Suprapubic skin (tissue), 4 donors: ENCODE results near the gene DGKB.

Experiments
- CTCF ChIP-seq, 2 donors: fragments of 200-600 bp in 1 of 2; fragments of 450-650 bp in 1 of 2; sonication (generic) in 1 of 2; IDR thresholded peaks; one replicate each; pipeline ENCODE4 v1.5.1; 2016 to 2019; ENCODE audit warnings: antibody characterized with exemption in 2 of 2, mild to moderate bottlenecking in 1 of 2, moderate library complexity in 1 of 2
- EP300 ChIP-seq: sonication (generic); formaldehyde crosslinking; IDR thresholded peaks from one replicate; pipeline ENCODE4 v1.6.1; 2017; ENCODE audit warnings: antibody characterized with exemption
- POLR2A ChIP-seq, 2 donors: fragments of 450-650 bp; IDR thresholded peaks; one replicate each; pipeline ENCODE4 v1.6.1; 2017; ENCODE audit warnings: antibody characterized with exemption in 2 of 2, mild to moderate bottlenecking in 2 of 2, moderate library complexity in 2 of 2
- POLR2AphosphoS5 ChIP-seq, 3 donors: sonication (generic); formaldehyde crosslinking; IDR thresholded peaks; one replicate each; pipeline ENCODE4 v1.6.1; 2017; ENCODE audit warnings: antibody characterized with exemption in 3 of 3

GRCh38 chr7:14585232-14585631, 317.3 kb downstream of the DGKB start:
- TF ChIP-seq POLR2A (IDR thresholded peaks at IDR 0.05), result no peak
- no peak for TF ChIP-seq CTCF (IDR thresholded peaks at IDR 0.05)
- TF ChIP-seq EP300, result no peak
- TF ChIP-seq POLR2AphosphoS5 (IDR thresholded peaks at IDR 0.05), result no peak
